HG02763 (cell line): Measurements from ENCODE around the gene FBXL13.
A peak's percentile ranks its signal among the peaks of the same experiment; 100 is the strongest.
"Not testable (repeated sequence)": the region's sequence is repeated elsewhere in the genome, so short reads cannot be mapped to it uniquely, and the experiment has no call there.

Experiments
- ATAC-seq: cut with Tn5 transposase; IDR thresholded peaks from one replicate; pipeline ENCODE4 v1.9.1; 2021; ENCODE audit warnings: mild to moderate bottlenecking, moderate library complexity; ENCODE audit not compliant: unreplicated experiment

Gene FBXL13

DNA sequence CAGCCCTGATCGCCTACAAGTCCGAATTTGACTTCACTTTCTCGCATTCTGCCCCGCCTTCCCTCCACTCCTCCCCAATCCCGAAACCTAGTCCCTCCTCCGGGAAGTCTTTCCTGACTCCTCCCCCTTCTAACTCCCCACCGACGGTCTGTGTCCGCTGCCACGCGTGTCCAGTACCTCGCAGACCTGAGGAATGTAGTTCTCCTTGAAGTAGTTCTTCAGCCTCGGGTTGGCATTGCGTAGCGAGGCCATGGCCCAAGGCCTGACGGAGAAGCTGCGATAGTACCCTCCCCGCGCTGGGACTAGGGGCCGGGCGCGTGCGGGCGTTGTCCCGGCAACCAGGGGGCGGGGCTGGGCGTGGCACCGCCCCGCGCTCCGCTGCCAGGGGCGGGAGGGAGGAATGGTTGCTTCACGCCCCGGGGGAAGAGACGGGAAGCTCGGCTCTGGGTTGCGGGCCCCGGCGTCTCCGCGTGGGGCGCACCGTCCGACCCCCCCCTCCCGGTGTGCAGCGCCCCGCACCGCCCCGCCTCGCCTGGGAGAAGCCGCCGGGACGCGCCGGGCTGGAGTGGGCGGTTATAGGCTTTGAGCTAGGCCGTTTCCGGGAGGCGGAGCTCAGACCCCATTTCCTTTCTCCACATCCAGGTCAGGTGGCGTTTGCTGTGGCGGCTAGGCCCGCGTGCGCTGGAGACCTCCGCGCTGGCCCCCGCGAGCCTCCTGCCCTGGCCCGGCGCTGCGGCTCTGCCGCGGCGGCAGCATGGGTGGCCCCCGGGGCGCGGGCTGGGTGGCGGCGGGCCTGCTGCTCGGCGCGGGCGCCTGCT lies at the start of gene FBXL13, which contains the start of gene ARMC10:
TSS of gene FBXL13 (minus strand) at position 278 of the 818 bp plus-strand sequence.
TSS of gene ARMC10 (plus strand) at position 622 of the 818 bp plus-strand sequence. CDS start at position 755, 133 bp downstream.
- ATAC-seq: peak; percentile 90

- no peak for ATAC-seq
Measured at GRCh38 chr7:103123529-103123928, 48.9 kb upstream of the FBXL13 start.

- no peak for ATAC-seq
Measured at GRCh38 chr7:103121641-103122040, 47.0 kb upstream of the FBXL13 start.

- no peak for ATAC-seq
Measured at GRCh38 chr7:103120362-103120761, 45.8 kb upstream of the FBXL13 start.

GRCh38 chr7:103119791-103120291 lies 45.2 kb upstream of the FBXL13 start:
- no peak for ATAC-seq

DNA sequence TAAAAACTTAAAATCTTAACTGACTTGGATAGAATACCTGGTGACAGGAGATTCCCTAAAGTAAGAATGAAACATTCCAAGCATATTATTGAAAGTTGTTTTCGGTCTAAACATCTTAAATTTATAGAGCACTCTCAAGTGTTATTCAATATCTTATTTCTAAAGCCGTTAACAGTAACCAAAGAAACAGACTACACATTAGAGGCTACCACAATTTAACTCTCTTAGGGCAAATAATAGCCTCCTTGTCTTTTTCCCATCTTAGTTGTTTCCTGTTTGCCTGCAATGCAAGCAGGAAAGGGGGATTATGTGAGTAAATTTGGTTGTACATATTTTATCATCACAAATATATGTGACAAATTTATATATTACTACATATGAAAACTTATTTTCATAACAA lies 42.9 kb upstream of the FBXL13 start:
- no peak for ATAC-seq

GRCh38 chr7:103116991-103117390 lies 42.4 kb upstream of the FBXL13 start:
- ATAC-seq: no peak

DNA sequence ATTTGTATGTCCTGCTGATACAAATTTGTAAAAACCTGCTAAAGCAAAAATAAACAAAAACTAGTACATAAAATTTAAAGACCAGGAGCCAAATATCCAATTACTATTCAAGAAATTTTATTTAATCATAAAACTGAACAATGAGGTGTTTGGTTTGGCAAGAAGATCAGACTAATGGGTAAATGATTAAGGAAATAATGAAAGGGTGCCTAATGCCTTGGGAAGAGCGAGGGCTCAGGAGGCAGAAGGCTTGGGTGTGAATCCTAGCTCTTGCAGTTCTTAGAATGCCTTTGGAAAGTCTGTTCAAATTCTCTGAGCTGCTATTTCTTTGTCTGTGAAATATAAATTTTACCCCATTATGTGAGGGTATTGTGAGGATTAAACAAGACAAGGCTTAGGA lies 41.9 kb upstream of the FBXL13 start:
- ATAC-seq: no peak

GRCh38 chr7:103115771-103116170 lies 41.2 kb upstream of the FBXL13 start:
- no peak for ATAC-seq

DNA sequence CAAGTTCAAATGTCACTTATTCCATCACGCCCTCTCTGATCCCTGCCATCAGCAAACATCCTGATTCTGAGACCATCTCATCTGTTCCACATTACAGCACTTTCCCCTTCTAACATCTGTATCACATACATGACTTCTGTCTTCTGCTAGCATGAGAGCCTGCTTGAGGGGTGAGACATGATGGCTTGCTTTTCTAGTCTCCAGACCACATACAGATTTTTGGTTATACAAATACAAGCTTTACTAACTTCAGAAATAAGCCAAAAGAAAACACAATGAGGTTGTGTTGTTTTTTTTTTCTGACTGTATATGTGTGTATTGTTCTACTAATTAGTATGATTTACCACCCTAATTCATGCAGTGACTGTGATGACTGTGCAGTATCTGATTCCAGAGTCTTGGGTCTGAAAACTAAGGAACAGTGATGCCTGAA lies 40.0 kb upstream of the FBXL13 start:
- no peak for ATAC-seq

DNA sequence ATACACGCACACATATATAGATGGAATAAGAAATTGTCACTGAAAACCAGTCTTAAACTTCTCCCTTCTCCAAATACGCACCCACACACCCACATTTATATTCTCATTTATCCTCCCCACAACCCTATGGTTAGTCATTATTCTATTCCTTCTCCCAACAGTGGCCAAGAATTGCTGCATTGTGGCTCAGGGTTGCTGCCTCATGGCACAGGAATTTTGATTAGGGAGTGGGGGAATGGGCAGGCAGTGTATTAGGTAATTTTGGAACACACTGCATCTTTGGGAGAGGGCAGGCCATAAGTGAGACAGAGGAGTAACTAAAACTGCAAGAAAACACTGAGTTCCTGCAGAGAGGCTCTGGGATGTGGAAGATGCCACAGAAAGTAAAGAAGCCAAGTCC lies 38.6 kb upstream of the FBXL13 start:
- ATAC-seq: no peak

- ATAC-seq: not testable (repeated sequence)
Measured at GRCh38 chr7:103106703-103107070, 32.1 kb upstream of the FBXL13 start.

DNA sequence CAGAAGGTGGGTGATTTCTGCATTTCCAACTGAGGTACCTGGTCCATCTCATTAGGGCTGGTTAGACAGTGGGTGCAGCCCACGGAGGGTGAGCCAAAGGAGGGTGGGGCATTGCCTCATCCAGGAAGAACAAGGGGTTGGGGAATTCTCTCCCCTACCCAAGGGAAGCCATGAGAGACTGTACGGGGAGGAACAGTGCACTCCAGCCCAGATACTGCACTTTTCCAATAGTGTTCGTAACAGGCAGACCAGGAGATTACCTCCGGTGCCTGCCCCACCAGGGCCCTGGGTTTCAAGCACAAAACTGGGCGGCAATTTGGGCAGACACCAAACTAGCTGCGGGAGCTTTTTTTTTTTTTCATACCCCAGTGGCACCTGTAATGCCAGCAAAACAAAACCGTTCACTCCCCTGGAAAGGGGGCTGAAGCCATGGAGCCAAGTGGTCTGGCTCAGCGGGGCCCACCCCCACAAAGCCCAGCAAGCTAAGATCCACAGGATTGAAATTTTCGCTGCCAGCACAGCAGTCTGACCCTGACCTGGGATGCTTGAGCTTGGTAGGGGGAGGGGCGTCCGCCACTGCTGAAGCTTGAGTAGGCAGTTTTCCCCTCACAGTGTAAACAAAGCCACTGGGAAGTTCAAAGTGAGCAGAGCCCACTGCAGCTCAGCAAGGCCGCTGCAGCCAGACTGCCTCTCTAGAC lies 31.6 kb upstream of the FBXL13 start:
- no peak for ATAC-seq

DNA sequence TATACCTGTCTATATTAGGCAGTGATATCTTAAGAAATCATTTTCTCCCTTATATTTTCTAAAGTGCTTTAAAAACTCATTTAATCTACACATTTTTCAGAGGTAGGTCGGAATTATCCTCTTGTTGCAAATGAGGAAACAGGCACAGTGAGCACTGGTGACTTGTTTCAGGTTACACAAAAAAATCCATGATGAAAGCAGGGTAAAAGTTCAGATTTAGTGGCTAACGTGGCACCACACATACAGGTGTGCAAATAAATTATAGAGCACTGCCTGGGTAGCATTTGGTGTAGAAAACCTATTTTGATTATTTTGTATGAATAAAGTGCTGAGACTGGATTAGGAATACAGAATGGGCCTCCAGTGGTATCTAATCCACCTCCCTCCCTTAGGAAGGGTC lies 26.9 kb upstream of the FBXL13 start:
- ATAC-seq: no peak

GRCh38 chr7:103100348-103100747 lies 25.8 kb upstream of the FBXL13 start:
- no peak for ATAC-seq

DNA sequence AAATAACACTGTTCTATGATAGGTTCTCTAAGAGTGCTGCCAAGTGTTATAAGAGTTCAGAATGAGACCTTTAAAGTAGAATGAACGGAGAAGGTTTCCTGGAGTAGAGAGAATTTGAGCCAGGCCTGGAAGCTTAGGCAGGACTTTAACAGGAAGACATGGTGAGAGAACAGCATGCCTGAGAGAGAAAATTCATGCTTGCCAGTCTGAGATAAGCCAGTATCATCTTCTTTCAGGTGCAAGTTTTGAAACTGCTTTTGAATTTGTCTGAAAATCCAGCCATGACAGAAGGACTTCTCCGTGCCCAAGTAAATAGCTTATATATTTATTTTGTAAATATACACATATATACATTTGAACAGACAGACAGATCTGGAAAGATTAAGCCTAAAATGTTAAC lies 22.4 kb upstream of the FBXL13 start:
- no peak for ATAC-seq

GRCh38 chr7:103095558-103095957 lies 21.0 kb upstream of the FBXL13 start:
- ATAC-seq: not testable (repeated sequence)

GRCh38 chr7:103094102-103094501 lies 19.5 kb upstream of the FBXL13 start:
- no peak for ATAC-seq

- no peak for ATAC-seq
Measured at GRCh38 chr7:103093429-103093828, 18.8 kb upstream of the FBXL13 start.

DNA sequence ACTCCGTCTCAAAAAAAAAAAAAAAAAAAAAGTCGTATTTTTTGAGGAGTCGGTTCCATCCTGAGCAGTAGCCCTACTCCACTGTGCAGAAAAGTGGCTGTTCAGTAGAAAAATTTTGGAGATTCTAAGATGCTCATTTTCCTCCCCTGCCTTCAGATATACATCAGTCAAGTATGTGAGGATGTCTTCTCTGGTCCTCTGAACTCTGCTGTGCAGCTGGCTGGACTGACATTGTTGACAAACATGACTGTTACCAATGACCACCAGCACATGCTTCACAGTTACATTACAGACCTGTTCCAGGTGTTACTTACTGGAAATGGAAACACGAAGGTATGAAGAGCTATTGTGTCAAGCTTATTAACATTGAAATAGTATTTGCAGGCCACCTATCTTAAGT lies 17.7 kb upstream of the FBXL13 start:
- ATAC-seq: not testable (repeated sequence)

- no peak for ATAC-seq
Measured at GRCh38 chr7:103083210-103083609, 8.6 kb upstream of the FBXL13 start.

GRCh38 chr7:103082497-103082896 lies 7.9 kb upstream of the FBXL13 start:
- no peak for ATAC-seq
